WERI-Rb-1 (cell line): Measurements from ENCODE around the gene NT5C1B.

Source experiments
- DNase-seq: peaks from one replicate; pipeline ENCODE4 v3.0.0-alpha.2; 2020
- H3K27ac ChIP-seq: fragments of 250-450 bp; sonication (Bioruptor Pico); 2 replicates; pipeline ENCODE4 v1.5.1; 2020; ENCODE audit warnings: mild to moderate bottlenecking, moderate library complexity
- H3K27me3 ChIP-seq: fragments of 250-450 bp; sonication (Bioruptor Pico); 2 replicates; pipeline ENCODE4 v1.5.1; 2021; ENCODE audit warnings: mild to moderate bottlenecking, low read depth, moderate library complexity; ENCODE audit not compliant: insufficient read depth, severe bottlenecking
- H3K36me3 ChIP-seq: fragments of 250-450 bp; sonication (Bioruptor Pico); 2 replicates; pipeline ENCODE4 v1.5.1; 2020; ENCODE audit warnings: mild to moderate bottlenecking, moderate library complexity
- H3K4me3 ChIP-seq: 2 replicates; pipeline ENCODE4 v1.5.1; 2011; ENCODE audit warnings: low read depth, mild to moderate bottlenecking, control low read depth, low read length
- H3K9me3 ChIP-seq: fragments of 250-450 bp; sonication (Bioruptor Pico); 2 replicates; pipeline ENCODE4 v1.5.1; 2021; ENCODE audit warnings: mild to moderate bottlenecking, moderate library complexity; ENCODE audit not compliant: severe bottlenecking
- TF ChIP-seq, protein P1 (sequence below): IDR thresholded peaks from 2 replicates; pipeline ENCODE4 v1.5.1; 2011; ENCODE audit warnings: low read depth, mild to moderate bottlenecking, control low read depth, inconsistent platforms, low read length

The NT5C1B gene

DNA sequence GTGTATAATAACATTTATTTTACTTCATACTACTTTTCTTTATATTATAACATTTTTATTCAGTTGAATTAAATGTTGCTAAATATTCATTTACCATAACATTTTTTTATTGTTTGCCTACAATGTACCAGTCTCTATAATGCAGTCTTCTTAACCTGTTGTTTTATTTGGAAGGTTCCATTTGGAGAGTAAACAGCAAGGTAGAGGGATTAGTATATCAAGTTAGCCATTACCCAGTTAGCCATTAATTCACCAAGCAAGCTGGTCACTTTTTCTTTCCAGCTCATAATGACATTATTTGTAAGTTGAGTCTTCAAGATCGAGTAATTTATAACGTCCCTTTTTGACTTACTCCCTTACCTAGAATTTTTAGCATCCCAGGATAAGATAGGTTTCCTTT is 29.7 kb upstream of the NT5C1B start:
- H3K27ac ChIP-seq = no peak overlapping the region
- H3K27me3 ChIP-seq = peaks cover 11% of the 10 kb centered on the region
- H3K9me3 ChIP-seq = no peaks in the 10 kb centered on the region
- TF ChIP-seq, protein P1, sequence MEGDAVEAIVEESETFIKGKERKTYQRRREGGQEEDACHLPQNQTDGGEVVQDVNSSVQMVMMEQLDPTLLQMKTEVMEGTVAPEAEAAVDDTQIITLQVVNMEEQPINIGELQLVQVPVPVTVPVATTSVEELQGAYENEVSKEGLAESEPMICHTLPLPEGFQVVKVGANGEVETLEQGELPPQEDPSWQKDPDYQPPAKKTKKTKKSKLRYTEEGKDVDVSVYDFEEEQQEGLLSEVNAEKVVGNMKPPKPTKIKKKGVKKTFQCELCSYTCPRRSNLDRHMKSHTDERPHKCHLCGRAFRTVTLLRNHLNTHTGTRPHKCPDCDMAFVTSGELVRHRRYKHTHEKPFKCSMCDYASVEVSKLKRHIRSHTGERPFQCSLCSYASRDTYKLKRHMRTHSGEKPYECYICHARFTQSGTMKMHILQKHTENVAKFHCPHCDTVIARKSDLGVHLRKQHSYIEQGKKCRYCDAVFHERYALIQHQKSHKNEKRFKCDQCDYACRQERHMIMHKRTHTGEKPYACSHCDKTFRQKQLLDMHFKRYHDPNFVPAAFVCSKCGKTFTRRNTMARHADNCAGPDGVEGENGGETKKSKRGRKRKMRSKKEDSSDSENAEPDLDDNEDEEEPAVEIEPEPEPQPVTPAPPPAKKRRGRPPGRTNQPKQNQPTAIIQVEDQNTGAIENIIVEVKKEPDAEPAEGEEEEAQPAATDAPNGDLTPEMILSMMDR = no peak
- H3K36me3 ChIP-seq = no peaks in the 10 kb centered on the region
- no peak for DNase-seq
- no peak overlapping the region for H3K4me3 ChIP-seq

DNA sequence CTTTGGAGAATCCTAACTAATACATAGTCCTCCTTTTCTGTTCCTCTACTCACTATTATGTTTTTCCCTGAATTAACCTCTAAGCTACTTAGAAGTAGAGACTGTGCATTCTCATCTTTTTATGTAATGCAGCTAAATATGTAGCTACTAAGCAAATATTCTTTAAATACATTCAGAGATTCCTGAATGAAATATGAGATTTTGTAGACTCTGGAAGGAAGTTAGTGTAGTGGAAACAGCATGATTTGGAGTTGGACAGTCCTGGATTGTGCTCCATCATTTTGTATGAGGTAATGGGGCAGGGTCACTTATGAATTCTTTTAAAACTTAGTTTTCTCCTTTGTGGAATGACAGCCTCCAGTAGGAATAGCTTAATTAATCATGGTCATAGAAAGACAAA is 24.7 kb upstream of the NT5C1B start:
- TF ChIP-seq, protein P1 = no peak
- no peaks in the 10 kb centered on the region for H3K9me3 ChIP-seq

DNA sequence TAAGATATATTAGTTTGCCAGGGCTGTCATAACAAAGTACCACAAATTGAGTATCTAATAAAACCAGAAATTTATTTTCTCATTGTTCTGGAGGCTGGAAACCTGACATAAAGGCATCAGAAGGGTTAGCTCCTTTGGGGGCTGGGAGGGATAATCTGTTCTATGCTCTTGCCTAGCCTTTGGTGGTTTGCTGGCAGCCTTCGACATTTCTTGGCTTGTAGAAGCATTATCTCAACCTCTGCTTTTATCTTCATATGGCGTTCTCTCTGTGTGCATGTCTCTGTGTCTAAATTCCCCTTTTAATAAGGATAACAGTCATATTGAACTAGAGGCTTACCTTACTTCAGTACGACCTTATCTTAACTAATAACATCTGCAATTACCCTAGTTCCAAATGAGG is 22.8 kb upstream of the NT5C1B start:
- H3K27me3 ChIP-seq = peaks cover 18% of the 10 kb centered on the region
- no peaks in the 10 kb centered on the region for H3K36me3 ChIP-seq
- TF ChIP-seq, protein P1 = no peak
- no peaks in the 10 kb centered on the region for H3K9me3 ChIP-seq
- H3K4me3 ChIP-seq = no peak overlapping the region
- no peak for DNase-seq
- H3K27ac ChIP-seq = no peak overlapping the region

More for the DNA sequence above, 24.7 kb upstream of the NT5C1B start:
- Histone ChIP-seq H3K36me3 (no peaks in the 10 kb centered on the region), H3K27ac (no peak overlapping the region), H3K4me3 (no peak overlapping the region), H3K27me3 (peaks cover 15% of the 10 kb centered on the region)
- no peak for DNase-seq

DNA sequence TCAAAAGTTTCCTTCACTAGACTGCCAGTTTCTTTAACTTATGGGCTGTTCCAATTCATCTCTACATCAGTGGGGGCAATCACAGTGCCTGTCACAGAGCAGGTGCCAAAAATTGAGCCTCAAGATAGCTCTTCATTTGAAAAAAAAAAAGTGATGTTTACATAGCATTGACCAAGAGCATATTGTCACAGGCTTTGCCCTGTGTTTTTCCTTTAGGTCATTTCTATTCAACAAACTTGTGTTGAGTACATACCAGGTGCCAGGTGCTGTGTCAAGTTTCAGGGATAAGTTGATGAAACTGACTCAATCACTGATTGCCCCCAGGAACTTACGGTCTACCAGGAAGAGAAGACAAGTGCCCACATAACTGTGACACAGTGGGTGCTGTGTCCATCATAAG is 22.2 kb upstream of the NT5C1B start:
- H3K27me3 ChIP-seq = peaks cover 22% of the 10 kb centered on the region
- H3K27ac ChIP-seq = no peak overlapping the region
- no peak for DNase-seq
- no peaks in the 10 kb centered on the region for H3K9me3 ChIP-seq
- H3K36me3 ChIP-seq = no peaks in the 10 kb centered on the region
- H3K4me3 ChIP-seq = no peak overlapping the region
- TF ChIP-seq, protein P1 = no peak

DNA sequence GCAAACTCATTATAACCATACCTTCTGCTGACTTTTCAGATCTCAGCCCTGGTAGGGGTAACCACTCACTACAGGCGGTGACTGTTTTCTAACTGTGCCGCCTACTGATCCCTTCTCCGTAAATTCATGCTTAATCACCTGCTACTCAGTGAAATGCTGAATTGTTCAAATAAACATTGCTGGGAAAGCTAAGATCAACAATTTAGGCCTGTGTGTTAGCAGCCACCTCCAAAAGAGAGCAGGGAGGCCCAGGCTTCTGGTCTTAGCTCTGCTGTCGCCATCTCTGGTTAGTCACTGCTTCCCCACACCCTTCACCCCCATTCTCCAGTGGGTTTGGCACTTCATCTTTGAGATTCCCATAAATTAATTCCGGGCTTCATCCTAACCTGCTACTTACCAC is 21.8 kb upstream of the NT5C1B start:
- Histone ChIP-seq H3K27ac (no peak overlapping the region), H3K4me3 (no peak overlapping the region), H3K9me3 (no peaks in the 10 kb centered on the region), H3K27me3 (peaks cover 22% of the 10 kb centered on the region), H3K36me3 (no peaks in the 10 kb centered on the region)
- TF ChIP-seq, protein P1 = no peak
- no peak for DNase-seq

DNA sequence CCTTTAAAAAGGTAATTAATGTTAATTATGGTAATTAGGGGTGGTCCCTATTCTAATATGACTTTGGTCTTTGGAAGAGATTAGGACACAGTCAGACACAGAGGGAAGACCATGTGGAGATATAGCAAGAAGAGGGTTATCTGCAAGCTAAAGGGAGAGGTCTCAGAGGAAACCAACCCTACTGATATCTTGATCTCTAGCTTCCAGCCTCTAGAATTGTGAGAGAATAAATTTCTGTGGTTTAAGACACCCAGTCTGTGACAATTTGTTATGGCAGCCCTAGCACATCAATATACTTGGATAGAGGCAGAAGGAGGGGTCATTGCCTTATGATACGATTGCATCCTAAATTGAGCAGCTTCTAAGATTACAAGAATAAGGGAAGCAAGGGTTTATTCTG is 21.3 kb upstream of the NT5C1B start:
- TF ChIP-seq, protein P1 = no peak

More for the DNA sequence above, 21.3 kb upstream of the NT5C1B start:
- H3K36me3 ChIP-seq = no peaks in the 10 kb centered on the region
- H3K4me3 ChIP-seq = no peak overlapping the region
- no peak for DNase-seq
- no peak overlapping the region for H3K27ac ChIP-seq
- H3K9me3 ChIP-seq = no peaks in the 10 kb centered on the region
- peaks cover 22% of the 10 kb centered on the region for H3K27me3 ChIP-seq
